ENCODE results near the gene DLGAP4.
"Not testable (repeated sequence)": the region's sequence is repeated elsewhere in the genome, so short reads cannot be mapped to it uniquely, and the experiment has no call there.

Gene DLGAP4

GRCh38 chr20:36379914-36380313 lies 73.8 kb downstream of the DLGAP4 start:
- not testable (repeated sequence) for DNase-seq (ENCODE audit: low spot score)

GRCh38 chr20:36384022-36384619 lies 78.0 kb downstream of the DLGAP4 start:
- no peak for DNase-seq (ENCODE audit: low spot score)

GRCh38 chr20:36385503-36385902 lies 79.4 kb downstream of the DLGAP4 start:
- no peak for DNase-seq (ENCODE audit: low spot score)

GRCh38 chr20:36386236-36386635 lies 80.1 kb downstream of the DLGAP4 start:
- DNase-seq (ENCODE audit: low spot score): no peak

- no peak for DNase-seq (ENCODE audit: low spot score)
These were observed 84.1 kb downstream of the DLGAP4 start for GRCh38 chr20:36390269-36390668.

GRCh38 chr20:36390719-36391415 lies 84.7 kb downstream of the DLGAP4 start:
- DNase-seq (ENCODE audit: low spot score): no peak

GRCh38 chr20:36391456-36391855 lies 85.3 kb downstream of the DLGAP4 start:
- no peak for DNase-seq (ENCODE audit: low spot score)

- no peak for DNase-seq (ENCODE audit: low spot score)
These were observed 85.8 kb downstream of the DLGAP4 start for GRCh38 chr20:36391955-36392354.

GRCh38 chr20:36392989-36393388 lies 86.8 kb downstream of the DLGAP4 start:
- no peak for DNase-seq (ENCODE audit: low spot score)

GRCh38 chr20:36394340-36394965 lies 88.3 kb downstream of the DLGAP4 start:
- DNase-seq (ENCODE audit: low spot score): no peak

- no peak for DNase-seq (ENCODE audit: low spot score)
These were observed 90.2 kb downstream of the DLGAP4 start for GRCh38 chr20:36396340-36396739.

- DNase-seq (ENCODE audit: low spot score): no peak
These were observed 90.9 kb downstream of the DLGAP4 start for GRCh38 chr20:36396847-36397630.

GRCh38 chr20:36398515-36398914 lies 92.4 kb downstream of the DLGAP4 start:
- DNase-seq (ENCODE audit: low spot score): no peak

GRCh38 chr20:36399147-36399968 lies 93.2 kb downstream of the DLGAP4 start:
- peak; percentile 62 for DNase-seq (ENCODE audit: low spot score)

GRCh38 chr20:36399969-36400545 lies 93.9 kb downstream of the DLGAP4 start:
- DNase-seq (ENCODE audit: low spot score): no peak

- DNase-seq (ENCODE audit: low spot score): no peak
These were observed 95.0 kb downstream of the DLGAP4 start for GRCh38 chr20:36400909-36401735.

- no peak for DNase-seq (ENCODE audit: low spot score)
These were observed 96.6 kb downstream of the DLGAP4 start for GRCh38 chr20:36402708-36403107.

- DNase-seq (ENCODE audit: low spot score): no peak
These were observed 98.4 kb downstream of the DLGAP4 start for GRCh38 chr20:36404435-36404978.

- no peak for DNase-seq (ENCODE audit: low spot score)
These were observed 99.1 kb downstream of the DLGAP4 start for GRCh38 chr20:36405255-36405654.

- no peak for DNase-seq (ENCODE audit: low spot score)
These were observed 101.1 kb downstream of the DLGAP4 start for GRCh38 chr20:36407199-36407733.

Data from pons (tissue), 1 donor.